Measurements from ENCODE around the gene SP140.
"Not testable (repeated sequence)": the region's sequence is repeated elsewhere in the genome, so short reads cannot be mapped to it uniquely, and the experiment has no call there.

SP140 gene

GRCh38 chr2:230226051-230226551 lies 565 bp downstream of the SP140 start:
- no peak for DNase-seq

DNA sequence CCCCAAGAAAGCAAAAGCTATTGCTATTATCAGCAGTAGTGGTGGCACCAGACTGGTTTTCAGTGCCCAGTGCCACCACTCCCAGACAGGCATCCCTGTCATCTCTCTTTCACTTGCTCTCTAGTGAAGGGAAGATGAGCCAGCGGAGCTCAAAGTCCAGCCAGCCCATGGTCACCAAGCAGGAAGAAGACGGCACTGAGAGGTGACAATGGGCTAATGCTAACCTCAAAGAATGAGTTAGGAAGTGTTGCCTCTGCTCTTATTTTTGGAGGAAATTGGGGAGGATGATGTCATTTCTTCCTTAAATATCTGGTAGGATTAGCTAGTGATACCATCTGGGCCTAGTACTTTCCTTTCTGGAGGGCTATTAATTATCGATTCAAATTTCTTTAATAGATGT lies 1.7 kb downstream of the SP140 start:
- no peak for DNase-seq

DNA sequence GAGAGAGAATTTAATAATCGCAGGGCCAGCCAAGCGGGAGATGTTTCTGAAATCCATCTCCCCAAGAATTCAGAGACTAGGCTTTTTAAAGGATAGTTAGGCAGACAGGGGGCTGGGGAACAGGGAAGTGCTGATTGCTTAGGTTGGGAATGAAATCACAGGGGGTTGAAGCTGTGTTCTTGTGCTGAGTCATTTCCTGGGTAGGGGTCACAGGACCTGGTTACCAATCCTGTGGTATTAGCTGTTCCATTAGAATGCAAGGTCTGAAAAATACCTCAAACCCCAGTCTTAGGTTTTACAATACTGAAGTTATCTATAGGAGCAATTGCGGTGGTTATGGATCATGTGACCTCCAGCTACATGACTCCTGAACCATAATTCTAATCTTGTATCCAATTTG lies 4.6 kb downstream of the SP140 start:
- no peak for DNase-seq

DNA sequence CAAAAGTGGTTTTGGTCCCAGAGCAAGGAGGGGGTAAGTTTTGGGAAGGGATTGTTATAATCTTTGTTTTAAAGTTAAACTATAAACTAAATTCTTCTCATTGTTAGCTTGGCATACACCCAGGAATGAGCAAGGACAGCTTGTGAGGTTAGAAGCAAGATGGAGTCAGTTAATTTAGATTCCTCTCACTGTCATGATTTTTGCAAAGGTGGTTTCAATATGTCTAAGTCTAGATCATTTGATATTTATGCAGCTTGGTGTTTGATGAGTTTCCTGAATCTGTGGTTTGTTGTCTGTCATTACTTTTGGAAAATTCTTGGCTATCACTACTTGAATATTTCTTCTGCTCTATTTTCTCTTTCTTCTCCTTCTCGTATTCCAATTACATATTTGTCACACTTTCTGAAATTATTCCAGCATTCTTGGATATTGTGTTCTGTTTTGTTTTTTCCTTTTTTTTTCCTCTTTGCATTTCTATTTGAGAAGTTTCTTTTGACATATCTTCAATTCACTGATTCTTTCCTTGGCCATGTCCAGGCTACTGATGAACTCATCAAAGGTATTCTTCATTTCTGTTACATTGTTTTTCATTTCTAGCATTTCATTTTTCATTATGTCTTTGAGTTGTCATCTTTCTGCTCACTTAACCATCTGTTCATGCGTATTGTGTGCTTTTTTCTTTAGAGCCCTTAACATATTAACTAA lies 5.1 kb downstream of the SP140 start:
- DNase-seq, result no peak

DNA sequence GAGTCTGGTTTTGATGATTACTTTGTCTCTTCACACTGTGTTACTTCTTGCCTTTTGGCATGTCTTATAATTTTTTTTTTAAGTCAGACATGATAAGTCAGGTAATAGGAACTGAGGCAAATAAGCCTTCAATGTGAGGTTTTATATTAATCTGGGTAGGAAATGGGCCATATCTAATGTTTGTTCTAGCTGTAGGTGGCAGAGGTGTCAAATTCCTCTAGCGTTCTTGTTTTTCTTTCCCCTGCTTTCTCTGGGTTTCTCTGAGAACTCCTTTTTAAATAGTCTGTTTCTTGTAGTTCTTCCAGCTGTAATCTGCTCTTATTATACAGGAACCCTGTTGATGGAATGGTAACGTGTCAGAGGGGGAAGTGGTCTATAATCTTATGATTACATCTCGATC lies 5.7 kb downstream of the SP140 start:
- DNase-seq, result no peak

GRCh38 chr2:230234122-230234722 lies 8.7 kb downstream of the SP140 start:
- no peak for DNase-seq

- DNase-seq, result no peak
These were observed 9.3 kb downstream of the SP140 start for GRCh38 chr2:230234845-230235244.

- no peak for DNase-seq
These were observed 18.7 kb downstream of the SP140 start for GRCh38 chr2:230244211-230244610.

- no peak for DNase-seq
These were observed 20.7 kb downstream of the SP140 start for GRCh38 chr2:230246206-230246605.

- DNase-seq, result no peak
These were observed 24.7 kb downstream of the SP140 start for GRCh38 chr2:230250231-230250630.

- no peak for DNase-seq
These were observed 28.8 kb downstream of the SP140 start for GRCh38 chr2:230254152-230254881.

GRCh38 chr2:230256733-230257332 lies 31.3 kb downstream of the SP140 start:
- no peak for DNase-seq

DNA sequence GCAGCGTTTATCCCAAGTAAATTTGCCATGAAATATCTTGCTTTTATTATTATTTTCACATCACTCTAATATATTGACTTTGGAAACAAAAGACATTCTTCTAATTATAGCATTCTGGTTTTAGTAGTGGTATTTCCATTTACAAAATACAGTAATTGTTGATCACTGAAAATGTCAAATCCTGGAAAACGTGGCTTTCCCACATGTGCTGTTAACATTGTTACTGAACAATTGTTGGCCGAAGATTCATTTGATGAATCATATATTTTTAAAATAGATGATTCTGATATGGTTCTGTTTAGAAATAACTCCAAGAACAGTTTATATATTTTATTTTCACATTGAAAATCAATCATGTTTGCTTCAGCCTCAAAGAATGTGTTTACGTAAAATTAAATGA lies 32.9 kb downstream of the SP140 start:
- no peak for DNase-seq

GRCh38 chr2:230262246-230262645 lies 36.7 kb downstream of the SP140 start:
- no peak for DNase-seq

DNA sequence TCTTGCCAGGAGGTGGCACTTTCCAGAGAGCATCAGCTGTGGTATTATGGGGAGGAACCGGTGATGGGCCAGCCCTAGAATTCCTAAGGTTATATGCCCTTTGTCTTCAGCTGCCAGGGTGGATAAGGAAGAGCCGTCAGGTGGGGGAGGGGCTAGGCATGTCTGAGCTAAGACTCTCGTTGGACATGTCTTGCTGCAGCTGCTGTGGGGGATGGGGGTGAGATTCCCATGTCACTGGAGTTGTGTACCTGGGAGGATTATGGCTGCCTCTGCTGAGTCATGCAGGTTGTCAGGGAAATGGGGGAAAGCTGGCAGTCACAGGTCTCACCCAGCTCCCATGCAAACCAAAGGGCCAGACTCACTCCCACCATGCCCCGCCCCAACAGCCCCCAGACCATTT lies 39.4 kb downstream of the SP140 start:
- DNase-seq, result not testable (repeated sequence)

GRCh38 chr2:230266638-230267037 lies 41.1 kb downstream of the SP140 start:
- no peak for DNase-seq

GRCh38 chr2:230267059-230267458 lies 41.5 kb downstream of the SP140 start:
- no peak for DNase-seq

- no peak for DNase-seq
These were observed 42.0 kb downstream of the SP140 start for GRCh38 chr2:230267556-230267955.

- DNase-seq, result no peak
These were observed 43.2 kb downstream of the SP140 start for GRCh38 chr2:230268606-230269243.

- no peak for DNase-seq
These were observed 44.2 kb downstream of the SP140 start for GRCh38 chr2:230269715-230270114.

- no peak for DNase-seq
These were observed 57.4 kb downstream of the SP140 start for GRCh38 chr2:230282936-230283335.

DNA sequence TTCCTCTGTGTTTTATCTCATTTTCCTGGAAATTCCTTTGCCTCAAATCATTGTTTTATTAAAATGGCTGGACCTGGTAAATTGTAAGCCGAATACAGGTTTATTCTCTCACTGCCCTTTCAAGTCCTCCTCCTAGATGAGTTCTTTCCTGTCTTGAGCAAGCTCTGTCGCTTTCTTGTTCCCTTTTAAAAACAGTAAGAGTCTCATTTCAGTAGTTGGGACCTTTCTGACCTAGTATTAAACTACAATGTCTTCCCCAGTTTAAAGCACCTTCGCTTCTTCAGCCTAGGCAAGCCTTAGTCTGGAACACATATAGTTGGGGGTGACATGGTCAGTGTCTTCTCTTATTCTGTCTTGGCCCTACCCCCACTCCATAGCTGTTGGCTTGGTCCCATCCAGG lies 60.5 kb downstream of the SP140 start:
- no peak for DNase-seq

GRCh38 chr2:230289311-230289710 lies 63.8 kb downstream of the SP140 start:
- DNase-seq, result not testable (repeated sequence)

Measured in activated gamma-delta T cell (primary cell).